SK-N-MC (cell line): ENCODE data around the gene SEPTIN12.

ENCODE experiments used
- EZH2 ChIP-seq: fragments of 200-600 bp; sonication (generic); IDR thresholded peaks from one replicate; pipeline ENCODE4 v1.6.1; 2017; ENCODE audit warnings: antibody characterized with exemption
- FOXP2 ChIP-seq: optimal IDR thresholded peaks from 2 replicates; pipeline ENCODE3; 2011; ENCODE audit warnings: mild to moderate bottlenecking, moderate library complexity; ENCODE audit not compliant: insufficient read depth; ENCODE audit errors: extremely low read length, control extremely low read depth
- POLR2AphosphoS5 ChIP-seq: IDR thresholded peaks from 2 replicates; pipeline ENCODE4 v1.6.1; 2012; ENCODE audit warnings: mild to moderate bottlenecking, low read depth, low read length, borderline replicate concordance

GRCh38 chr16:4799171-4799855, 11.2 kb upstream of the SEPTIN12 start:
- TF ChIP-seq EZH2: no peak
- no peak for TF ChIP-seq POLR2AphosphoS5
- TF ChIP-seq FOXP2: no peak
